Pulmonary artery endothelial cell (primary cell): ENCODE data around the gene ZSWIM5. TPM values are rescaled to one million over a fixed set of nuclear protein-coding genes. Genes with fewer than 3 reads are reported as not detected.
"Not testable (repeated sequence)": the region's sequence is repeated elsewhere in the genome, so short reads cannot be mapped to it uniquely, and the experiment has no call there.

Source experiments
- DNase-seq: peaks from one replicate; pipeline ENCODE4 v3.0.0-alpha.2; 2011; ENCODE audit warnings: low read depth, low spot score
- total RNA-seq: library from RNA; depleted of rRNA; stranded (reverse); fragments of >200 nt; gene quantifications from 2 replicates; pipeline ENCODE4 v1.2.3, GENCODE V29; 2014

Gene ZSWIM5
- total RNA-seq, result 0.46 and 0.95 TPM in 2 replicates

DNA sequence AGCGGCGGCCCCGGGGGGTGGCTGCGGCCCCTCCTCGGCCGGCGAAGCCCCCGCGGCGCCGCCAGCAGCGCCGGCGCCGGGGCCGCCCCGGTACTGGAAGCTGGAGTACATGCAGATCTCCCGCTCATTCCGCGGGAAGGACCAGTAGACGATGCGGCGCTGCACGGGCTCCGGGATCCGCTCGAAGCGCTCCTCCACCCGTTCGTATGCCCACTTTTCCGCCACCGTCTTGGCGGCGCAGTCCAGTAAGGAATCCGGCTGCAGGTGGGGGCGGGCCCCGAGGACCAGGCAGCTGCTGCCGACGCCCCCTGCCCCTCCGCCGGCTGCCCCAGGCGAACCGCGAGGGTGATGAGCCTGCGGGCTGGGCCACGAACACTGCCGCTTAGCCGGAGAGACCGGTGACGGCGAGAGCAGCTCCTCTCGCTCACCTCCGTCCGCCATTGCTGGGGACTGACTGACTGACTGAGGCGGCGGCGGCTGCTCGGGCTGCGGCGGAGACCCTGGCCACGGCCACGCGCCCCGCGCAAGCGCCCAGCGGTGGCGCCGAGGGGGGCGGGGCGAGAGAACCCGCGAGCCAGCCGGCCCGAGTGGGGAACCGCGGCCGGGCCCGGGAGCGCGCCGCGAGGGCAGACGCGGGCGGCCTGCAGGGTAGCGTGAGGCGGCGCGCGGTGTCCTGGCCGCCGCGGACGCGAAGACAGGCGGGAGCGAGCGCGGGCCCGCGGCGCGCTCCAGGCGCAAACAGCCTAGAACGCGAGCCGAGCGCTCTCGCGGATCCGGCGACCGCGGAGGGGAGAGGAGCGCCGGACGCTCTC lies at the start of gene ZSWIM5:
Gene ZSWIM5, minus strand, starts transcription at position 696 of the 812 bp plus-strand sequence. Its CDS starts 255 bp downstream, at position 441.
- peak; percentile 24 for DNase-seq

DNA sequence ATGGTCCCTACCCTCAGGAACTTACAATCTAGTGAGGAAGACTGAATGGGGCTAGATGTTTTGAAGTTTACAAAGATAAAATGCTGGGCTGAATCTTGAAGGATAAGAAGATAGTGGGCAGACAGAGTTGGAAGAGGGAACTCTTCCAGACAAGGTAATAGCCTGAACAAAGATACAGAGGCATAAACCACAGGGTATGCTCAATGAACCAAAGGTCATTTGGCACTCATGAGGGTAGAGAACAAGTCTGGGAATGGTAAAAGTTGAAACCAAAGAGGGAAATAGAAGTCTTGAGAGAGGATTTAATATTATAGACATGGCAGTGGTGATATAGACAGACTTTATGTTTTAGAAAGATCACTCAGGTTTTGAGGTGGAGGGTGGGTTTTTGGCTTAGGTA lies 48.1 kb upstream of the ZSWIM5 start:
- DNase-seq, result no peak

DNA sequence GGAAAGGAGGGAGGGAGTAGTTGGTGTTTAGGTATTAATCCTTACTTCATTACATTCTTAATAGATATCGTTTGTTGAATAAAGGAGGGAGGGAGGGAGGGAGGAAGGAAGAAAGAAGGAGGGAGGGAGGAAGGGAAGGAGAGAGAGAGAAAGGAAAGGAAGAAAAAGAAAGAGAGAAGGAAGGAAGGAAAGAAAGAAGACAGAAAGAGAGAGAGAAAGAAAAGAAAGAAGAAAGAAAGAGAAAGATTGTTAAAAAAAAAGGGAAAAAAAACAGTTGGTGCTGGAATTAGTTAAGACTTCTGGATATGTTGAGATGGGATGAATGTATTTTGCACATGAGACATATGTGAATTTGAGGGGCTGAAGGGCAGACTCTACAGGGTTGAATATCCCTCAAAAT lies 44.1 kb upstream of the ZSWIM5 start:
- DNase-seq, result no peak

DNA sequence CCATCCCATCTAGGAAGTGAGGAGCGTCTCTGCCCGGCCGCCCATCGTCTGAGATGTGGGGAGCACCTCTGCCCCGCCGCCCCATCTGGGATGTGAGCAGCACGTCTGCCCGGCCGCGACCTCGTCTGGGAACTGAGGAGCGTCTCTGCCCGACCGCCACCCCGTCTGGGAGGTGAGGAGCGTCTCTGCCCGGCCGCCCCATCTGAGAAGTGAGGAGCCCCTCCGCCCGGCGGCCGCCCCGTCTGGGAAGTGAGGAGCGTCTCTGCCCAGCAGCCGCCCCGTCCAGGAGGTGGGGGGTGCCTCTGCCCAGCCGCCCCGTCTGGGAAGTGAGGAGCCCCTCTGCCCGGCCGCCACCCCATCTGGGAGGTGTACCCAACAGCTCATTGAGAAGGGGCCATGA lies 41.6 kb upstream of the ZSWIM5 start:
- DNase-seq, result not testable (repeated sequence)

DNA sequence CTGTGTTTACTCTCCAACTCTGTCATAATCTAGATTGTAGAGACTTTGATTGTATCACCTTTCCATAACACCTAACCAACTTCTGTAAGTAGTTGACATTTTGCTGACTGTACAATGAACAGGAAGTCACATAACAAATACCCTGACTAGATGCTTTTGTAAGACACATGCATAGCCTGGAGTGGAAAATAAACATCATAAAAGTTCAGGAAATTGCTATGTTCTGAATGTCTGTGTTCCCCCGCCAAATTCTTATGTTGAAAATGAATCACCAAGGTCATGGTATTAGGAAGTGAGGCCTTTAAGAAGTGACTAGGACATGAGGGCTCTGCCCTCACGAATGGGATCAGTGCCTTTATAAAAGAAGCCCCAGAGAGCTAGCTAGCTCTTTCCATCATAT lies 40.4 kb upstream of the ZSWIM5 start:
- DNase-seq, result peak; percentile 93

DNA sequence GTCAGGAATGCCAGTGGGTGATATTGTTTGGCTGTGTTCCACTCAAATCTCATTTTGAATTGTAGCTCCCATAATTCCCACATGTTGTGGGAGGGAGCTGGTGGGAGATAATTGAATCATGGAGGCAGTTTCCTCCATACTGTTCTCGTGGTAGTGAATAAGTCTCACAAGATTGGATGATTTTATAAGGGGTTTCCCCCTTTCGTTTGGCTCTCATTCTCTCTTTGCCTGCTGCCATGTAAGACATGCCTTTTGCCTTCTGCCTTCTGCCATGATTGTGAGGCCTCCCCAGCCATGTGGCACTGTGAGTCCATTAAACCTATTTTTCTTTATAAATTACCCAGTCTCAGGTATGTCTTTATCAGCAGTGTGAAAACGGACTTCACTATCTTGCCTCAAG lies 40.0 kb upstream of the ZSWIM5 start:
- DNase-seq, result not testable (repeated sequence)

DNA sequence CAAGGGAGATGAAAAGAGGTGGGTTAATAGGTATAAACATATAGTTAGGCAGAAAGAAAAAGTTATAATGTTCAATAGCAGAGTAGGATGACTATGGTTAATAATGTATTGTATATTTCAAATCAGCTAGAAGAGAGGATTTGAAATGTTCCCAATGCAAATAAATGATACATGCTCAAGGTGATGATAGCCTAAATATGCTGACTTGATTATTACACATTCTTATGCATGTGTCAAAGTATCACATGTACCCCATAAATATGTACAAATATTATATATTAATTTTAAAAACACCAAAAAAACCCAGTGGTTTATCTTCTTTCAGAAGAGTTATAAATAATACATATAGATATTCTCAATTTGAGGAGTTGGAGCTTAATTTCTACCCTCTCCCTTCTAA lies 38.3 kb upstream of the ZSWIM5 start:
- no peak for DNase-seq

DNA sequence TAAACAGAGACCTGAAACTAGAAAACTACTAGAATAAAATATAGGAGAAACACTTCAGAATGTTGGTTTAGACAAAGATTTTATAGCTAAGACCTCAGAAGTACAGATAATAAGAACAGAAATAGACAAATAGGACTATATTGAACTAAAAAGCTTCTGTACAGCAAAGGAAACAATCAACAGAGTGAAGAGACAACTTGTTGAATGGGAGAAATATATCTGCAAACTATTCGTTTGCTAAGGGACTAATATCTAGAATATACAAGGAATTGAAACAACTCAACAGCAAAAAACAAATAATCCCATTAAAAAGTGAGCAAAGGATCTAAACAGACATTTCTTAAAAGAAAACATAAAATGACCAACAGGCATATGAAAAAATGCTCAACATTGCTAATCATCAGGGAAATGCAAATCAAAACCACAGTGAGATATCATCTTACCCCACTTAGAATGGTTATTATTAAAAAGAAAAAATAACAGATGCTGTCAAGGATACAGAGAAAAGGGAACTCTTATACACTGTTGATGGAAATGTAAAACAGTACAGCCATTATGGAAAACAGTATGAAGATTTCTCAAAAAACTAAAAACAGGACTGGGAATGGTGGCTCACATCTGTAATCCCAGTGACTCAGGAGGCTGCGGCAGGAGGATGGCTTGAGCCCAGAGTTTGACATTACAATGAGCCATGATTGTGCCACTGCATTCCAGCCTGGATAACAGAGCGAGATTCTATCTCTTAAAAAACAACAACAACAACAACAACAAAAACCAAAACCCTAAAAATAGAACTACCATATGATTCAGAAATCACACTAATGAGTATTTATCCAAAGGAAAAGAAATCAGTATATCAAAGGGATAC lies 37.3 kb upstream of the ZSWIM5 start:
- no peak for DNase-seq

DNA sequence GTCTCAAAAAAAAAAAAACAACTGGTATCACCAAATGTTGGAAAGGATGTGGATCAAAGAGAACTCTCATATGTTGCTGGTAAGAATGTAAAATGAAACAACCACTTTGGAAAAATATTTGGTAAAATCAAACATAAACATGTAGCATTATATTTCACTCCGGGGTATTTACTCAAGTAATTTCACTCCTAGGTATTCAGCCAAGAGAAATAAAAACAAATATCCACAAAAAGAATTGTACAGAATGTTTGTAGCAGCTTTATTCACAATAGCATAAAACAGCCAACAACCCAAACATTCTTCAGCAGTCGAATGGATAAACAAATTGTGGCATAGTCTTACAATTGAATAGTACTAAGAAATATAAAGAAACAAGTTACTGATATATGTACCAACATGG lies 32.4 kb upstream of the ZSWIM5 start:
- DNase-seq, result no peak

DNA sequence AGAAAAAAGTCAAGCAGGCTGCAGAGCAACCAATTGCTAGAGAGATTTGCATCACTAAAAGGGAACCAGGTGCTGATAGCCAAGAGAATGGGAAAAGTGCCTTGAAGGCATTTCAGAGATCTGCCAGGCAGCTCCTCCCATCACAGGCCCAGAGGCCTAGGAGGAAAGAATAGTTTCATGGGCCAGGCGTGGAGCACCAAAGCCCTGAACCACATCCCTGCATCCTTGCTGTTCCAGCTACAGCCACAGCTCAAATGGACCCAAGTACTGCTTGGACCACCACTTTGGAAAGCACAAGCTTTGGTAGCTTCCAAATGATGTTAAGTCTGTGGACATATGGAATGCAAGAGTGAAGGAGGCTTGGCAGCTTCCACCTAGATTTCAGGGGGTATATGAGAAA lies 29.7 kb upstream of the ZSWIM5 start:
- DNase-seq, result no peak

DNA sequence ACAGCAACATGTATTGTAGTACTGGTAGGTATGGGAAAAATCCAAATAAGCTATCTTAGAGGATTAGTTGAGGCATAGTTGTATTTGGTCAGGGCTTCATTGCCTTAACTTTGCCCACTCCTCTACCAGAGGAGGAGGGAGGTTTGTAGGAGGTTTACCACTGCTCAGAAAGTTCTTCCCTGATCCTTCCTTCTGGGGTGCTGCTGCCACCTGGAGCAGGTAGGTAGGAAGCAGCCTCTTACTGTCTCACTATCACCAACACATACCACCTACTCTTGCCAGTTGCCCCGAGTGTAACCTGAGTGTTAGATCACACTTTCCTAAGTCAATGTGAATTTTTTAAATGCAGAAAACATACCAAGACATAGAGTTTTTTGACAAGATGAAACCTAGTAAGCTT lies 24.1 kb upstream of the ZSWIM5 start:
- DNase-seq, result no peak

DNA sequence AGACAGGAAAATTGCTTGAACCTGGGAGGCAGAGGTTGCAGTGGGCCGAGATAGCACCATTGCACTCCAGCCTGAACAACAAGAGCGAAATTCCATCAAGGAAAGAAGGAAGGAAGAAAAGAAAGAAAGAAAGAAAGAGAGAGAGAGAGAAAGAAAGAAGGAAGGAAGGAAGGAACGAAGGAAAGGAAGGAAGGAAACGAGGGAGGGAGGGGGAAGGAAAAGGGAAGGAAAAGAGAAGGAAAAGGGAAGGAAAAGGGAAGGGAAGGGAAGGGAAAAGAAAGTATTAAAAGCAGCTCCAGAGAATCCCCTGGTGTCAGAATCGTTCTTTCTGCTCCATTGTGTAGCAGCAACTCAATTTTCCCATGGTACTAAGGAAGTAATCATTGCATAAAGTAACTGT lies 19.2 kb upstream of the ZSWIM5 start:
- DNase-seq, result no peak

DNA sequence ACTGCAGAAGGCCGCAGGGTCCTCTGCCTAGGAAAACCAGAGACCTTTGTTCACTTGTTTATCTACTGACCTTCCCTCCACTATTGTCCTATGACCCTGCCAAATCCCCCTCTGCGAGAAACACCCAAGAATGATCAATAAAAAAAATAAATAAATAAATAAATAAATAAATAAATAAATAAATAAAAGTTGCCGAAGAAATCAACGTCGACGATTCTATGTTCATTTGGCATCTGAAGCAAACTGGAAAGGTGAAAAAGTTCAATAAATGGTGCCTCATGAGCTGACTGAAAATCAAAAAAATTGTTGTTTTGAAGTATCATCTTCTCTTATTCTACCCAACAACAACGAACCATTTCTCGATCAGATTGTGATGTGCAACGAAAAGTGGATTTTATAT lies 17.3 kb upstream of the ZSWIM5 start:
- DNase-seq, result not testable (repeated sequence)

DNA sequence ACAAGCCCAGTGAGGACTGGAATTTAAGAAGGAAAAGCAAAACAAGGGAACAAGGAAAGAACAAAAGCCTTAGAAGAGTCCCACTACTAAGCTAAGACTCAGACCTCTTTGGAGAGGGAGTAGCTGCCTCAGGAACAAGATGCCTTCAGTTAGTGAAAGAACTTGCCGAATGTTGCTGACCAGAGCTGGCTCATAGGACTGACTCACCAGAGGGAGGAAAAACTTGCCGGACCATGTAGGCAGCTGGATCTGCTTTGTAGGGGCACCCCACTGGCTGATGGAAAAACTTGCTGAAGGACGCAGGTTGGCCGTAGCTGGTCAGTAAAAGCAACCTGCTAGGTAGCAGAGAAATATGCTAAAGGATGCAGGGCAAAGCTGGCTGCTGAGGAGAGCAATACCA lies 15.3 kb upstream of the ZSWIM5 start:
- no peak for DNase-seq

DNA sequence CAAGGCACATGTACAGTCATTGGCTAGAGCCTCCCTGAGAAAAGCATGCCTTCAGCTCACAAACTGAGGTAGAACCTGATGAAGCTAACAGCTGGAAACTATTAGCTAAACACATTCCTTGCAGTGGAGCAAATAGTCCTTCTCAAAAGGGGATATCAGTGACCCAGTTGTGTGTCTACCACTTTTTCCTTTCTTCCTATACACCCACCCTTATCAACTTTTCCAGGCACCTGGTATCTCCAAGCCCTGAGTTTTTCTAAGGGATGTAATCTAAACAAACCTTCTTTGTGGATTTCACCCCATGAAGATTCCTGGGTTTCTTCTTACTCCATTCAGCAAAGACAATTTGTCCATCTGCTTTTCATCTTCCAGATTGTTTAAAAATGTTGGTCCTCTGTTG lies 10.5 kb upstream of the ZSWIM5 start:
- no peak for DNase-seq

DNA sequence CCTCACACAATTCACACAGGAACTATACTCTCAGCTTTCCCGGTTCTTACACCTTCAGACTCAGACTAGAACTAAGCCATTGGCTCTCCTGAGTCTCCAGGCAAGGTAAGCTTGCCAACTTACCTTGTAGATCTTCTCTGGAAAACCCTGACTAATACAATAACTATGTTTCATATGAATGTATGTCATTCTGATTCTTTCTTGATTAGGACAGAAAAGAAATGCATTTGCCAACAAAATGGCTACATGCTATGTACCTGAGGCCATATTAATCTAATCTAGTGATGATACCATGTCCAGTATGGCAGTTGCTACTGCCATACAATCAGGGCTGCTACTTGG lies 9.8 kb upstream of the ZSWIM5 start:
- DNase-seq, result no peak

DNA sequence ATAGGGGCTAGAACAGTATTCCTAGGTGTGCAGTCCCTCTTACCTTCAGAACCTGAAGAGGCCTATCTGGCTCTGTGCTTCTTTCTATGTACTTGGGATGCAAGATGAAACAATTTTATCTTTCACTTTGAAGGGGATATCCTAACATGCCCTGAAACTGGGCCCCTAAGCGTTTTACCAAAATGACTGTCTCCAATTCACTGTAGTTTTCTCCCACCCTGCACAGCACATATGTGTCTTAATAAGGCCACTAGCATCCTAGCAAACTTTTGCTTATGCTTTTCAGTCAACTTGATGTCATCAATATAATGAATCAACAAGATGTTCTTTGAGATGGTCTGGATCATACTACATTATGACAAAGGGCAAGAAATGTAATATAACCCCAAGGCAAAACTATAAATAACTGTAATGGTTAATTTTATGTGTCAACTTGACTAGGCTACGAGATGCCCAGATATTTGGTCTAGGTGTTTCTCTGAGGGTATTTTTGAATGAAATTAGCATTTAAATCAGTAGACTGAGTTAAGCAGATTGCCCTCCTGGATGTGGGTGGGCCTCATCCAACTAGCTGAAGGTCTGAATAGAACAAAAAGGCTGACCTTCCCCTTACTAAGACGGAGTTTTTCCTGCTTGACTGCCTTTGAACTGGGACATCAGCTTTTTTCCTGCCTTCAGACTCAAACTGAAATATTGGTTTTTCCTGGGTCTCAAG lies 9.2 kb upstream of the ZSWIM5 start:
- DNase-seq, result no peak

DNA sequence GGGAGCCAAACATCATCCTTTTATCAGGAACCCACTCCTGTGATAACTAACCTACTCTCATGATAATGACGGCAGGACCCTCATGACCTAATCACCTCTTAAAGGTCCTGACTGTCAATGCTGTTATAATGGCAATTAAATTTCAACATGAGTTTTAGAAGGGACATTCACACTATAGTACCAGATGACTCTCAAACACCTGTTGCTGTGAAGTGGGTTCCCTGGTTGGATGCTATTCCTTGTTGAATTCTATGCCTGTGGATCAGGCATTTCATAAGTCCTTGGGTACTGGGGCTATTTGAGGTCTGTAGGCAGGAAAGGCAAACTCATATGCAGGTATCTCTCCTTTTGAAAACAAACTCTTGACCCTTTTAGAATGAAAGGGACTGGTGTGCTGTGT lies 7.5 kb upstream of the ZSWIM5 start:
- DNase-seq, result no peak

DNA sequence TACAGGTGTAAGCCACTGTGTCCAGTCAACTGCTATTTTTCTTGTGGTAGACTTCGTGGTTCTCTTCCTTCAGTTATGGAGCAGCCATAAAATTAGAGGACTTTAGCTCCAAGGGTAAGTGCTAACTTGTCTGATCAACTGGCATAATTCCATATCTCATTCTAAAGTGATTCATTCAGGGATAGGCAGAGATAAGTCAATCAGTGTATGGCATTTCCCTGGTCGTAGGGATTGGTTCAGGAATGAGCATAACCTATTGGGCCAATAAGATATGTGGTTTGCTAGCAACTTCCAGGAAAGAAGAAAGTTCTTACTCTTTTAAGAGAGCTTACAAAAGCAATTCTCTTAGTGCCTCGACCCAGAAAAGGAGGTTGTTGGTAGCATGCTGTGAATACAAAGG lies 4.7 kb upstream of the ZSWIM5 start:
- no peak for DNase-seq

DNA sequence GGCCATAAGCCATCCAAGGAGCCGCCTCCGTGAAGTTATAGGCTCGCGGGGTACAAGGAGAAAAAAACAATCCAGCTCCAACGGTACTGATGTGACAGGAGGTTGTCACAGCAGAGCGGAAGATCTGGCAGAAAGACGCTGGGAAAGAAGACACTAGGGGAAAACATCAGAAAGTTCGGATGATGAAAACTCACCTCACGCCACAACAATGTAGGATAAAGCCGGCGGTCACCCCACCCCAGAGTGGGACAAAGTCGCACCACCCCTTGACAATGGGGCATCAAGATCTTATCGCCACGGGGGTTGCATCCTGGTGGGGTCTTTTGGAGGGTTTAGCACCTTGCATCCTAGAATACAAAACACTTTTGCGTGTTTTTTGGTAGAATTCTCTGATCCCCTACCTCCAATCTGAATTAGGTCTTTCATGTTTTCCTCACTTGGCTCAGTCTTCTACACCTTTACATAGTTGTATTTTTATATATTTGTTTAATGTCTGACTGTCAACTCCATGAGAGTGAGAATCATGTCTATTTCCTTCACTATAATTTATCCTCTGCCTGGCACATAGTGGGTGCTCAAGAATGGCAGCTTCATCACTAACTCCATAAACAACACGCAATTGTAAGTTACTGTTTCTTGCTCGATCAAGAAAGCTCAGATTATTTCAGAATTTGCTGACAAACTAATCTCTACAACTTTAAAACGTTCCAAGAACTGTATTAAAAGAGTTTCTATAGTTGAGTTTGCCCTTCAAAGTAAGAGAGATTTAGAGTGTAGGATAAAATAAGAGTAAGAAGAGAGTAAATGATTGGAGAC lies 611 bp upstream of the ZSWIM5 start:
- no peak for DNase-seq
